GM23338 (cell line): ENCODE data around the gene METTL6. TPM values are rescaled to one million over a fixed set of nuclear protein-coding genes. Genes with fewer than 3 reads are reported as not detected.

Source experiments
- ATAC-seq: fragments of 200-7000 bp; cut with Tn5 transposase; 3 replicates; pipeline ENCODE4 v1.9.1; 2020
- DNase-seq: peaks from one replicate; pipeline ENCODE4 v3.0.0-alpha.2; 2015; ENCODE audit warnings: low spot score
- H2AFZ ChIP-seq: fragments of 200-600 bp; sonication (generic); 2 replicates; pipeline ENCODE4 v1.8.0; 2016; ENCODE audit warnings: antibody characterized with exemption, mild to moderate bottlenecking, moderate library complexity
- H3F3A ChIP-seq: fragments of 200-600 bp; sonication (generic); replicated peaks from 2 replicates; pipeline ENCODE4 v1.8.0; 2017; ENCODE audit warnings: antibody characterized with exemption, mixed run types, low read depth
- H3K27ac ChIP-seq: fragments of 200-600 bp; sonication (generic); 2 replicates; pipeline ENCODE4 v1.6.1; 2016; ENCODE audit warnings: low read depth
- H3K27me3 ChIP-seq: fragments of 200-600 bp; sonication (generic); 2 replicates; pipeline ENCODE4 v1.8.0; 2016; ENCODE audit warnings: mild to moderate bottlenecking, mixed run types, moderate library complexity; ENCODE audit not compliant: insufficient read depth
- H3K36me3 ChIP-seq: fragments of 200-600 bp; sonication (generic); 2 replicates; pipeline ENCODE4 v1.8.0; 2016; ENCODE audit warnings: mild to moderate bottlenecking; ENCODE audit not compliant: insufficient read depth
- H3K4me1 ChIP-seq: fragments of 200-600 bp; sonication (generic); 2 replicates; pipeline ENCODE4 v1.8.0; 2016; ENCODE audit warnings: mild to moderate bottlenecking, moderate library complexity; ENCODE audit not compliant: insufficient read depth
- H3K4me2 ChIP-seq: fragments of 200-600 bp; sonication (generic); 2 replicates; pipeline ENCODE4 v1.7.1; 2017; ENCODE audit warnings: mixed run types
- H3K4me3 ChIP-seq: fragments of 200-600 bp; sonication (generic); 2 replicates; pipeline ENCODE4 v1.6.1; 2016; ENCODE audit warnings: mixed run types
- H3K79me2 ChIP-seq: fragments of 200-600 bp; sonication (generic); replicated peaks from 2 replicates; pipeline ENCODE4 v1.8.0; 2017; ENCODE audit warnings: mild to moderate bottlenecking; ENCODE audit not compliant: insufficient read depth
- H3K9me2 ChIP-seq: fragments of 200-600 bp; sonication (generic); 2 replicates; pipeline ENCODE4 v1.8.0; 2017; ENCODE audit not compliant: insufficient read depth
- H4K20me1 ChIP-seq: fragments of 200-600 bp; sonication (generic); replicated peaks from 2 replicates; pipeline ENCODE4 v1.8.0; 2017; ENCODE audit warnings: mild to moderate bottlenecking; ENCODE audit not compliant: insufficient read depth
- H3K27ac Mint-ChIP-seq: 2 replicates; pipeline ENCODE4 v1.8.0; 2020; ENCODE audit warnings: inconsistent platforms, mild to moderate bottlenecking, moderate library complexity, mixed read lengths
- H3K27me3 Mint-ChIP-seq: 3 replicates; pipeline ENCODE4 v1.8.0; 2022; ENCODE audit warnings: low read depth, mild to moderate bottlenecking, moderate library complexity, mixed read lengths, inconsistent platforms; ENCODE audit not compliant: insufficient read depth, poor library complexity
- H3K36me3 Mint-ChIP-seq: 3 replicates; pipeline ENCODE4 v1.8.0; 2021; ENCODE audit warnings: low read depth, mild to moderate bottlenecking, inconsistent platforms, moderate library complexity, mixed read lengths
- H3K4me1 Mint-ChIP-seq: 3 replicates; pipeline ENCODE4 v1.8.0; 2020; ENCODE audit warnings: mild to moderate bottlenecking, inconsistent platforms, mixed read lengths
- H3K4me3 Mint-ChIP-seq: 3 replicates; pipeline ENCODE4 v1.8.0; 2021; ENCODE audit warnings: moderate library complexity, mild to moderate bottlenecking, inconsistent platforms, mixed read lengths
- H3K9me3 Mint-ChIP-seq: 3 replicates; pipeline ENCODE4 v1.8.0; 2020; ENCODE audit warnings: moderate library complexity, mild to moderate bottlenecking, inconsistent platforms, mixed read lengths
- CREB1 ChIP-seq: fragments of 250-450 bp; sonication (Bioruptor Pico); IDR thresholded peaks from 2 replicates; pipeline ENCODE4 v1.5.0; 2020; ENCODE audit warnings: low read depth, mild to moderate bottlenecking, moderate library complexity
- EZH2 ChIP-seq: fragments of 200-600 bp; sonication (generic); IDR thresholded peaks from one replicate; pipeline ENCODE4 v1.8.0; 2017; ENCODE audit warnings: antibody characterized with exemption, mild to moderate bottlenecking, low read depth; ENCODE audit not compliant: unreplicated experiment
- JUNB ChIP-seq: IDR thresholded peaks from one replicate; pipeline ENCODE4 v1.6.1; 2016; ENCODE audit warnings: antibody characterized with exemption; ENCODE audit not compliant: unreplicated experiment
- NANOG ChIP-seq: IDR thresholded peaks from 2 replicates; pipeline ENCODE4 v1.6.1; 2016; ENCODE audit warnings: antibody characterized with exemption, borderline replicate concordance
- POLR2AphosphoS5 ChIP-seq: IDR thresholded peaks from 2 replicates; pipeline ENCODE4 v1.6.1; 2016; ENCODE audit warnings: antibody characterized with exemption, low read depth
- STAT1 ChIP-seq: IDR thresholded peaks from one replicate; pipeline ENCODE4 v1.6.1; 2016; ENCODE audit warnings: antibody characterized with exemption; ENCODE audit not compliant: unreplicated experiment
- ZNF114 ChIP-seq: fragments of 250-450 bp; sonication (Bioruptor Pico); IDR thresholded peaks from 2 replicates; pipeline ENCODE4 v1.5.0; 2020; ENCODE audit warnings: mild to moderate bottlenecking, moderate library complexity
- ZNF331 ChIP-seq: fragments of 250-450 bp; sonication (Bioruptor Pico); IDR thresholded peaks from 2 replicates; pipeline ENCODE4 v1.5.0; 2020; ENCODE audit warnings: low read depth, mild to moderate bottlenecking, moderate library complexity
- polyA plus RNA-seq: library from polyadenylated mRNA; unstranded; fragments of >200 nt; fragmentation: Nextera tagmentation; extraction: Ambion mirVana; gene quantifications from 2 replicates; pipeline ENCODE4 v1.2.1, GENCODE V29; 2016
- total RNA-seq: library from RNA; depleted of rRNA; stranded (reverse); fragments of >200 nt; shearing (Covaris generic); gene quantifications from 2 replicates; pipeline ENCODE4 v1.2.3, GENCODE V29; 2014
- TF ChIP-seq, protein P1 (sequence below), 2 experiments: fragments of 200-600 bp in 1 of 2; sonication (generic) in 1 of 2; conservative IDR thresholded peaks; 2 replicates each; pipeline versions ENCODE4 v1.5.1 to v1.6.1; 2016 to 2017; ENCODE audit warnings: antibody characterized with exemption in 2 of 2, low read depth in 2 of 2, mild to moderate bottlenecking in 2 of 2, moderate library complexity in 1 of 2
- TF ChIP-seq, protein P2 (sequence below): fragments of 250-450 bp; sonication (Bioruptor Pico); IDR thresholded peaks from 2 replicates; pipeline ENCODE4 v1.5.0; 2020; ENCODE audit warnings: mild to moderate bottlenecking, moderate library complexity

METTL6 gene
- total and polyA plus RNA-seq, 2 experiments from 2014 or later, result 15.1 to 17.8 TPM

- Histone ChIP-seq H3K27me3 (no peaks in the 10 kb centered on the region), H3K9me2 (no peaks in the 10 kb centered on the region), H2AFZ (peak overlapping the region; percentile 84), H3K4me2 (no peak overlapping the region), H3K4me1 (no peaks in the 10 kb centered on the region; the same call in 1 of the 2 replicates), H3K36me3 (no peaks in the 10 kb centered on the region), H3F3A (no peaks in the 10 kb centered on the region), H4K20me1 (no peaks in the 10 kb centered on the region), H3K27ac (no peak overlapping the region), H3K79me2 (no peaks in the 10 kb centered on the region), H3K4me3 (no peak overlapping the region)
- Mint-ChIP-seq H3K27me3 (peaks cover 4% of the 10 kb centered on the region), H3K27ac (no peak overlapping the region), H3K4me3 (no peak overlapping the region; the same call in 2 of the 3 replicates), H3K36me3 (no peaks in the 10 kb centered on the region), H3K4me1 (peaks cover 5% of the 10 kb centered on the region; the same call in 2 of the 3 replicates), H3K9me3 (no peaks in the 10 kb centered on the region)
- no peak for DNase-seq
- no peak for ATAC-seq
- TF ChIP-seq STAT1 (no peak), EZH2 (no peak), ZNF331 (no peak), CREB1 (CRISPR knock-in tag) (no peak), NANOG (no peak), JUNB (no peak), POLR2AphosphoS5 (no peak), ZNF114 (CRISPR knock-in tag) (no peak)
- TF ChIP-seq, protein P1, sequence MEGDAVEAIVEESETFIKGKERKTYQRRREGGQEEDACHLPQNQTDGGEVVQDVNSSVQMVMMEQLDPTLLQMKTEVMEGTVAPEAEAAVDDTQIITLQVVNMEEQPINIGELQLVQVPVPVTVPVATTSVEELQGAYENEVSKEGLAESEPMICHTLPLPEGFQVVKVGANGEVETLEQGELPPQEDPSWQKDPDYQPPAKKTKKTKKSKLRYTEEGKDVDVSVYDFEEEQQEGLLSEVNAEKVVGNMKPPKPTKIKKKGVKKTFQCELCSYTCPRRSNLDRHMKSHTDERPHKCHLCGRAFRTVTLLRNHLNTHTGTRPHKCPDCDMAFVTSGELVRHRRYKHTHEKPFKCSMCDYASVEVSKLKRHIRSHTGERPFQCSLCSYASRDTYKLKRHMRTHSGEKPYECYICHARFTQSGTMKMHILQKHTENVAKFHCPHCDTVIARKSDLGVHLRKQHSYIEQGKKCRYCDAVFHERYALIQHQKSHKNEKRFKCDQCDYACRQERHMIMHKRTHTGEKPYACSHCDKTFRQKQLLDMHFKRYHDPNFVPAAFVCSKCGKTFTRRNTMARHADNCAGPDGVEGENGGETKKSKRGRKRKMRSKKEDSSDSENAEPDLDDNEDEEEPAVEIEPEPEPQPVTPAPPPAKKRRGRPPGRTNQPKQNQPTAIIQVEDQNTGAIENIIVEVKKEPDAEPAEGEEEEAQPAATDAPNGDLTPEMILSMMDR (conservative IDR thresholded peaks at IDR 0.05; ENCODE audit: low read depth in 2 of 2), result no peak
- TF ChIP-seq, protein P2, sequence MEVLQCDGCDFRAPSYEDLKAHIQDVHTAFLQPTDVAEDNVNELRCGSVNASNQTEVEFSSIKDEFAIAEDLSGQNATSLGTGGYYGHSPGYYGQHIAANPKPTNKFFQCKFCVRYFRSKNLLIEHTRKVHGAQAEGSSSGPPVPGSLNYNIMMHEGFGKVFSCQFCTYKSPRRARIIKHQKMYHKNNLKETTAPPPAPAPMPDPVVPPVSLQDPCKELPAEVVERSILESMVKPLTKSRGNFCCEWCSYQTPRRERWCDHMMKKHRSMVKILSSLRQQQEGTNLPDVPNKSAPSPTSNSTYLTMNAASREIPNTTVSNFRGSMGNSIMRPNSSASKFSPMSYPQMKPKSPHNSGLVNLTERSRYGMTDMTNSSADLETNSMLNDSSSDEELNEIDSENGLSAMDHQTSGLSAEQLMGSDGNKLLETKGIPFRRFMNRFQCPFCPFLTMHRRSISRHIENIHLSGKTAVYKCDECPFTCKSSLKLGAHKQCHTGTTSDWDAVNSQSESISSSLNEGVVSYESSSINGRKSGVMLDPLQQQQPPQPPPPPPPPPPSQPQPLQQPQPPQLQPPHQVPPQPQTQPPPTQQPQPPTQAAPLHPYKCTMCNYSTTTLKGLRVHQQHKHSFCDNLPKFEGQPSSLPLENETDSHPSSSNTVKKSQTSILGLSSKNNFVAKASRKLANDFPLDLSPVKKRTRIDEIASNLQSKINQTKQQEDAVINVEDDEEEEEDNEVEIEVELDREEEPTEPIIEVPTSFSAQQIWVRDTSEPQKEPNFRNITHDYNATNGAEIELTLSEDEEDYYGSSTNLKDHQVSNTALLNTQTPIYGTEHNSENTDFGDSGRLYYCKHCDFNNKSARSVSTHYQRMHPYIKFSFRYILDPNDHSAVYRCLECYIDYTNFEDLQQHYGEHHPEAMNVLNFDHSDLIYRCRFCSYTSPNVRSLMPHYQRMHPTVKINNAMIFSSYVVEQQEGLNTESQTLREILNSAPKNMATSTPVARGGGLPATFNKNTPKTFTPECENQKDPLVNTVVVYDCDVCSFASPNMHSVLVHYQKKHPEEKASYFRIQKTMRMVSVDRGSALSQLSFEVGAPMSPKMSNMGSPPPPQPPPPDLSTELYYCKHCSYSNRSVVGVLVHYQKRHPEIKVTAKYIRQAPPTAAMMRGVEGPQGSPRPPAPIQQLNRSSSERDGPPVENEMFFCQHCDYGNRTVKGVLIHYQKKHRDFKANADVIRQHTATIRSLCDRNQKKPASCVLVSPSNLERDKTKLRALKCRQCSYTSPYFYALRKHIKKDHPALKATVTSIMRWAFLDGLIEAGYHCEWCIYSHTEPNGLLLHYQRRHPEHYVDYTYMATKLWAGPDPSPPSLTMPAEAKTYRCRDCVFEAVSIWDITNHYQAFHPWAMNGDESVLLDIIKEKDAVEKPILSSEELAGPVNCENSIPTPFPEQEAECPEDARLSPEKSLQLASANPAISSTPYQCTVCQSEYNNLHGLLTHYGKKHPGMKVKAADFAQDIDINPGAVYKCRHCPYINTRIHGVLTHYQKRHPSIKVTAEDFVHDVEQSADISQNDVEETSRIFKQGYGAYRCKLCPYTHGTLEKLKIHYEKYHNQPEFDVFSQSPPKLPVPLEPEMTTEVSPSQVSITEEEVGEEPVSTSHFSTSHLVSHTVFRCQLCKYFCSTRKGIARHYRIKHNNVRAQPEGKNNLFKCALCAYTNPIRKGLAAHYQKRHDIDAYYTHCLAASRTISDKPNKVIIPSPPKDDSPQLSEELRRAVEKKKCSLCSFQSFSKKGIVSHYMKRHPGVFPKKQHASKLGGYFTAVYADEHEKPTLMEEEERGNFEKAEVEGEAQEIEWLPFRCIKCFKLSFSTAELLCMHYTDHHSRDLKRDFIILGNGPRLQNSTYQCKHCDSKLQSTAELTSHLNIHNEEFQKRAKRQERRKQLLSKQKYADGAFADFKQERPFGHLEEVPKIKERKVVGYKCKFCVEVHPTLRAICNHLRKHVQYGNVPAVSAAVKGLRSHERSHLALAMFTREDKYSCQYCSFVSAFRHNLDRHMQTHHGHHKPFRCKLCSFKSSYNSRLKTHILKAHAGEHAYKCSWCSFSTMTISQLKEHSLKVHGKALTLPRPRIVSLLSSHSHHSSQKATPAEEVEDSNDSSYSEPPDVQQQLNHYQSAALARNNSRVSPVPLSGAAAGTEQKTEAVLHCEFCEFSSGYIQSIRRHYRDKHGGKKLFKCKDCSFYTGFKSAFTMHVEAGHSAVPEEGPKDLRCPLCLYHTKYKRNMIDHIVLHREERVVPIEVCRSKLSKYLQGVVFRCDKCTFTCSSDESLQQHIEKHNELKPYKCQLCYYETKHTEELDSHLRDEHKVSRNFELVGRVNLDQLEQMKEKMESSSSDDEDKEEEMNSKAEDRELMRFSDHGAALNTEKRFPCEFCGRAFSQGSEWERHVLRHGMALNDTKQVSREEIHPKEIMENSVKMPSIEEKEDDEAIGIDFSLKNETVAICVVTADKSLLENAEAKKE, result no peak
Measured at GRCh38 chr3:15375461-15376000, 51.8 kb downstream of the METTL6 start.
